SK-N-SH (cell line): ENCODE measurements around the gene TIMM17A. TPM values are rescaled to one million over a fixed set of nuclear protein-coding genes. Genes with fewer than 3 reads are reported as not detected.

Experiments used
- CTCF ChIA-PET: fragments of 300-600, 350-600 bp; formaldehyde crosslinking; extraction: SDS; loops from one replicate; lab custom pipeline; 2021; lab: Yijun Ruan, JAX
- POLR2A ChIA-PET: fragments of 350-600 bp; sonication (Branson Sonifier 250); formaldehyde crosslinking; extraction: SDS; loops from one replicate; lab custom pipeline; 2020; ENCODE audit warnings: antibody characterized with exemption, inconsistent platforms; lab: Yijun Ruan, JAX
- DNase-seq: peaks from one replicate; pipeline ENCODE4 v3.0.0; 2012
- H2AFZ ChIP-seq: fragments of 200-600 bp; sonication (generic); 2 replicates; pipeline ENCODE4 v1.8.1; 2016; ENCODE audit warnings: antibody characterized with exemption, mild to moderate bottlenecking, low read depth
- H3F3A ChIP-seq: fragments of 200-600 bp; sonication (generic); replicated peaks from 2 replicates; pipeline ENCODE3; 2016; ENCODE audit warnings: antibody characterized with exemption, mild to moderate bottlenecking; ENCODE audit not compliant: insufficient read depth
- H3K27ac ChIP-seq, 2 experiments: fragments of 200-500 bp in 1 of 2; fragments of 200-600 bp in 1 of 2; sonication (Bioruptor generic) in 1 of 2; sonication (generic), shearing (Covaris generic) in 1 of 2; 2 replicates each; pipeline versions ENCODE4 v1.5.1 to v1.6.1; 2014 to 2016; ENCODE audit warnings: low read depth in 2 of 2, inconsistent platforms in 1 of 2, low read length in 1 of 2, mild to moderate bottlenecking in 1 of 2, mixed read lengths in 1 of 2
- H3K27me3 ChIP-seq: fragments of 200-600 bp; sonication (generic), shearing (Covaris generic); 2 replicates; pipeline ENCODE4 v1.6.1; 2016; ENCODE audit warnings: mixed run types; ENCODE audit not compliant: insufficient read depth
- H3K36me3 ChIP-seq, 2 experiments: fragments of 200-500 bp in 1 of 2; fragments of 200-600 bp in 1 of 2; sonication (Bioruptor generic) in 1 of 2; sonication (generic) in 1 of 2; replicated peaks in 1 of 2; 2 replicates each; pipeline versions ENCODE3 to v1.5.1; 2014 to 2016; ENCODE audit warnings: low read length in 1 of 2, mild to moderate bottlenecking in 1 of 2; ENCODE audit not compliant: insufficient read depth in 2 of 2, control insufficient read depth in 1 of 2
- H3K4me1 ChIP-seq, 2 experiments: fragments of 200-500 bp in 1 of 2; fragments of 200-600 bp in 1 of 2; sonication (Bioruptor generic) in 1 of 2; sonication (generic), shearing (Covaris generic) in 1 of 2; 2 replicates each; pipeline versions ENCODE4 v1.5.1 to v1.6.1; 2014 to 2016; ENCODE audit warnings: low read depth in 1 of 2, low read length in 1 of 2, mixed run types in 1 of 2; ENCODE audit not compliant: insufficient read depth in 2 of 2, control insufficient read depth in 1 of 2
- H3K4me2 ChIP-seq: fragments of 200-600 bp; sonication (generic), shearing (Covaris generic); 2 replicates; pipeline ENCODE4 v1.6.1; 2017; ENCODE audit warnings: mixed run types
- H3K4me3 ChIP-seq, 2 experiments: fragments of 200-500 bp in 1 of 2; fragments of 200-600 bp in 1 of 2; sonication (Bioruptor generic) in 1 of 2; sonication (generic), shearing (Covaris generic) in 1 of 2; 2 replicates each; pipeline versions ENCODE4 v1.5.1 to v1.8.1; 2014 to 2016; ENCODE audit warnings: low read depth in 2 of 2, inconsistent platforms in 1 of 2, low read length in 1 of 2, mild to moderate bottlenecking in 1 of 2, mixed read lengths in 1 of 2, moderate library complexity in 1 of 2
- H3K79me2 ChIP-seq: fragments of 200-600 bp; sonication (generic); 2 replicates; pipeline ENCODE4 v1.8.1; 2017; ENCODE audit warnings: mild to moderate bottlenecking; ENCODE audit not compliant: insufficient read depth
- H3K9ac ChIP-seq: fragments of 200-600 bp; sonication (generic); 2 replicates; pipeline ENCODE4 v1.6.1; 2017; ENCODE audit warnings: mixed run types
- H3K9me2 ChIP-seq: fragments of 200-600 bp; sonication (generic); 2 replicates; pipeline ENCODE4 v1.6.1; 2017; ENCODE audit warnings: mixed run types
- H3K9me3 ChIP-seq: fragments of 200-600 bp; sonication (generic); 2 replicates; pipeline ENCODE4 v1.6.1; 2017; ENCODE audit warnings: mixed run types, mild to moderate bottlenecking, moderate library complexity
- H4K20me1 ChIP-seq: fragments of 200-600 bp; sonication (generic); 2 replicates; pipeline ENCODE4 v1.6.1; 2017; ENCODE audit warnings: mild to moderate bottlenecking, mixed run types; ENCODE audit not compliant: insufficient read depth
- ELF1 ChIP-seq: IDR thresholded peaks from 2 replicates; pipeline ENCODE4 v1.4.0; 2012
- EP300 ChIP-seq, 2 experiments: IDR thresholded peaks; 2 replicates each; pipeline versions ENCODE4 v1.4.0 to v1.6.1; 2012; ENCODE audit warnings: borderline replicate concordance in 1 of 2, low read depth in 1 of 2, low read length in 1 of 2
- FOXJ3 ChIP-seq: sonication (generic); formaldehyde crosslinking; IDR thresholded peaks from 2 replicates; pipeline ENCODE4 v1.5.1; 2020; ENCODE audit warnings: mild to moderate bottlenecking, missing genetic modification reagents
- JUND ChIP-seq: IDR thresholded peaks from 2 replicates; pipeline ENCODE4 v1.4.0; 2012
- MEF2A ChIP-seq: IDR thresholded peaks from 2 replicates; pipeline ENCODE4 v1.4.0; 2012; ENCODE audit warnings: low read depth, borderline replicate concordance
- POLR2AphosphoS5 ChIP-seq: IDR thresholded peaks from 2 replicates; pipeline ENCODE4 v1.6.1; 2012; ENCODE audit warnings: low read depth, low read length
- RFX5 ChIP-seq: IDR thresholded peaks from 2 replicates; pipeline ENCODE4 v1.6.1; 2012; ENCODE audit warnings: mild to moderate bottlenecking, improper control_type of control experiment, low read length
- RXRA ChIP-seq: IDR thresholded peaks from 2 replicates; pipeline ENCODE4 v1.4.0; 2012; ENCODE audit warnings: low read depth, mild to moderate bottlenecking, borderline replicate concordance
- SMC3 ChIP-seq: IDR thresholded peaks from 2 replicates; pipeline ENCODE4 v1.6.1; 2012; ENCODE audit warnings: low read depth, low read length, improper control_type of control experiment
- WGBS: methylation state at CpG from one replicate; pipeline ENCODE4 v1.1.6; 2017; ENCODE audit warnings: low lambda C conversion rate; 5-methylcytosine and 5-hydroxymethylcytosine counted together
- polyA plus RNA-seq, 3 experiments: library from polyadenylated mRNA; depleted of rRNA; stranded (reverse); fragments of >200 nt; gene quantifications; 2 replicates each; pipeline ENCODE4 v1.2.3, GENCODE V29; 2012
- TF ChIP-seq, protein P1 (sequence below): fragments of 200-600 bp; sonication (generic); IDR thresholded peaks from 2 replicates; pipeline ENCODE4 v1.6.1; 2017; ENCODE audit warnings: antibody characterized with exemption, mild to moderate bottlenecking, moderate library complexity

TIMM17A gene
- polyA plus RNA-seq, 1 of the 3 experiments (the other 2 are of a cell fraction) = 33.6 TPM

DNA sequence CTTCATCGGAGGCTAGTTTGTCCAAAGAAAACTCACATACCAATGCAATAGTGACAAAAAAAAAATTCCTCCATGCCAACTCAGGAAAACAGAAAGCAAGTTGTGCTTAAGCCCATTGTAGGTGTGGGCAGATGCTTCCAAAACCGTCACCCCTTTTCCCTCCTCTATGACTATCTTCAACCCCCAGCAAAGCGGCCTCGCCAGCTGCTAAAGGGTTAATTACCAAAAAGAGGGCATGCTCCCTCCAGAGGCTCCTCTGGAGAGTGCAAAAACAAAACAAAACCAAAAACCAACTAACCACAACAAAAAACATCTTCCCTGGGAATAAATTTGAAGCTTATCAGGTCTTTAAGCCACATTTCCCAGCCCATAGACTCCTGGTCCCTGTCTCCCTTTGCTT, 10.1 kb upstream of the TIMM17A start:
- no peak overlapping the region for H3K9ac ChIP-seq
- CTCF ChIA-PET = interaction anchor here (1.0 to 3.6 kb wide), 8 partner anchors 14 to 116 kb away, joined by 3 to 32 read pairs (median 6); partner anchors contain the start of gene IPO9

DNA sequence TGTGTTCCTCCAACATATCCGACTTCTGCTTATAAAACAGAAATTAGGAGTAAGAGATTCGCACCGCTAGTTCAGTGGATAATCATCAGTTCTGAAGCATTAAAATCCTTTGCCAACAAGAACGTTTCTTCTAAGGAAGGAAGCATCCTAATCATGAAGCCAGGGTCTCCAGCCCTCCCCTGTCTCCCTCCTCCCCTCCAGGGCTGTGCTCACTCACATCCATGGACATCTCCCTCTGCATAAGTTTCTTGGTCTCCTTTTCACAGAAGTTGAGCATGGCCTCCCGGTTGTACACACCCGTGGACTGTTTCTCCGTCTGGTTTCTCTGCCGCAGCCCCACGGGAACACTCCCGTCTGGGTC, 9.5 kb upstream of the TIMM17A start:
- Histone ChIP-seq H3K4me2 (peak overlapping the region; percentile 93), H3K27ac (no peak overlapping the region), H3F3A (peaks cover 4% of the 10 kb centered on the region), H3K4me3 (peak overlapping the region; percentile 52 to 72), H3K9ac (peak overlapping the region; percentile 36; the same call in 1 of the 2 replicates), H3K36me3 (no peaks in the 10 kb centered on the region), H3K9me2 (no peaks in the 10 kb centered on the region), H3K79me2 (no peaks in the 10 kb centered on the region), H3K27me3 (no peaks in the 10 kb centered on the region), H4K20me1 (no peaks in the 10 kb centered on the region), H3K4me1 (peaks cover 0 to 17% of the 10 kb centered on the region in 2 experiments; a peak in 2 of 4 replicates), H3K9me3 (no peaks in the 10 kb centered on the region), H2AFZ (peak overlapping the region; percentile 91)
- 33% methylated on average over 10 of the region's 10 CpGs for WGBS
- POLR2A ChIA-PET = interaction anchor here (1.2 kb wide), 2 partner anchors 9 to 44 kb away, joined by 3 to 6 read pairs; partner anchors contain the start of gene TIMM17A
- DNase-seq = no peak
- TF ChIP-seq SMC3 (no peak), RFX5 (no peak), EP300 (IDR thresholded peaks at IDR 0.05; ENCODE audit: borderline replicate concordance in 1 of 2, low read depth in 1 of 2, low read length in 1 of 2) (no peak), ELF1 (no peak), MEF2A (no peak), FOXJ3 (CRISPR knock-in tag) (no peak)
- CTCF ChIA-PET = interaction anchor here (0.9 to 3.6 kb wide), 11 partner anchors 9 to 117 kb away, joined by 3 to 32 read pairs (median 4); partner anchors contain the start of gene IPO9

More for the DNA sequence above, 10.1 kb upstream of the TIMM17A start:
- POLR2A ChIA-PET = no interaction called here
- Histone ChIP-seq H3K9me2 (no peaks in the 10 kb centered on the region), H3F3A (peaks cover 4% of the 10 kb centered on the region), H3K4me1 (peaks cover 0 to 17% of the 10 kb centered on the region in 2 experiments; a peak in 2 of 4 replicates), H3K79me2 (no peaks in the 10 kb centered on the region), H3K4me3 (peak overlapping the region; percentile 52 to 72; a peak in 2 of 4 replicates), H3K27me3 (no peaks in the 10 kb centered on the region), H3K27ac (no peak overlapping the region), H3K9me3 (no peaks in the 10 kb centered on the region), H2AFZ (no peak overlapping the region; the same call in 1 of the 2 replicates), H3K4me2 (peak overlapping the region; percentile 93), H3K36me3 (no peaks in the 10 kb centered on the region), H4K20me1 (no peaks in the 10 kb centered on the region)
- no peak for DNase-seq
- 69% methylated on average over 4 of the region's 4 CpGs for WGBS
- TF ChIP-seq RXRA (no peak), ELF1 (no peak), FOXJ3 (CRISPR knock-in tag) (no peak), JUND (no peak), POLR2AphosphoS5 (no peak), EP300 (IDR thresholded peaks at IDR 0.05; ENCODE audit: borderline replicate concordance in 1 of 2, low read depth in 1 of 2, low read length in 1 of 2) (no peak)
- TF ChIP-seq, protein P1, sequence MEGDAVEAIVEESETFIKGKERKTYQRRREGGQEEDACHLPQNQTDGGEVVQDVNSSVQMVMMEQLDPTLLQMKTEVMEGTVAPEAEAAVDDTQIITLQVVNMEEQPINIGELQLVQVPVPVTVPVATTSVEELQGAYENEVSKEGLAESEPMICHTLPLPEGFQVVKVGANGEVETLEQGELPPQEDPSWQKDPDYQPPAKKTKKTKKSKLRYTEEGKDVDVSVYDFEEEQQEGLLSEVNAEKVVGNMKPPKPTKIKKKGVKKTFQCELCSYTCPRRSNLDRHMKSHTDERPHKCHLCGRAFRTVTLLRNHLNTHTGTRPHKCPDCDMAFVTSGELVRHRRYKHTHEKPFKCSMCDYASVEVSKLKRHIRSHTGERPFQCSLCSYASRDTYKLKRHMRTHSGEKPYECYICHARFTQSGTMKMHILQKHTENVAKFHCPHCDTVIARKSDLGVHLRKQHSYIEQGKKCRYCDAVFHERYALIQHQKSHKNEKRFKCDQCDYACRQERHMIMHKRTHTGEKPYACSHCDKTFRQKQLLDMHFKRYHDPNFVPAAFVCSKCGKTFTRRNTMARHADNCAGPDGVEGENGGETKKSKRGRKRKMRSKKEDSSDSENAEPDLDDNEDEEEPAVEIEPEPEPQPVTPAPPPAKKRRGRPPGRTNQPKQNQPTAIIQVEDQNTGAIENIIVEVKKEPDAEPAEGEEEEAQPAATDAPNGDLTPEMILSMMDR = peak; percentile 59
